GM19467 (cell line): Measurements from ENCODE around the gene AGER.

Experiments
- ATAC-seq: cut with Tn5 transposase; IDR thresholded peaks from one replicate; pipeline ENCODE4 v1.9.1; 2021; ENCODE audit warnings: mild to moderate bottlenecking, moderate library complexity; ENCODE audit not compliant: unreplicated experiment

The AGER gene

GRCh38 chr6:32173051-32173727, 10.9 kb downstream of the AGER start:
- ATAC-seq, result no peak

DNA sequence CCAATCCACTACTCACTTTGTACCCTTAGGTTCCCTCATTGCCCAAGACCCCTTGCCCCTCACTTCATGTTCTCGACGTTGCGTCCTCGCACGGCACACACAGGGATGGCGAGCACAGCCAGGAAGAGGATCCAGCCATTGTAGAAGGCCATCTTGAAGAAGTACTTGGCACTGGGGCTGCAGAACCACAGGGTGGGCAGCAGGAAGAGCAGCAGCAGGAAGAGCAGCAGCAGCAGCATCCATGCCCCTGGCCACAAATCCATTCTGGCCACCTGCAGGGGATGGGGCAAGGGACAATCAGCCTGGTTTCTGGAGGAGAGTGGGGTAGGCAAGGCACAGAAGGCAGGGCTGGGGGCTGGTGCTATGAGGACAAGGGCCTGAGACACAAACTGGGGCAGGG, 12.8 kb downstream of the AGER start:
- ATAC-seq, result no peak

GRCh38 chr6:32170294-32170693, 13.8 kb downstream of the AGER start:
- no peak for ATAC-seq

DNA sequence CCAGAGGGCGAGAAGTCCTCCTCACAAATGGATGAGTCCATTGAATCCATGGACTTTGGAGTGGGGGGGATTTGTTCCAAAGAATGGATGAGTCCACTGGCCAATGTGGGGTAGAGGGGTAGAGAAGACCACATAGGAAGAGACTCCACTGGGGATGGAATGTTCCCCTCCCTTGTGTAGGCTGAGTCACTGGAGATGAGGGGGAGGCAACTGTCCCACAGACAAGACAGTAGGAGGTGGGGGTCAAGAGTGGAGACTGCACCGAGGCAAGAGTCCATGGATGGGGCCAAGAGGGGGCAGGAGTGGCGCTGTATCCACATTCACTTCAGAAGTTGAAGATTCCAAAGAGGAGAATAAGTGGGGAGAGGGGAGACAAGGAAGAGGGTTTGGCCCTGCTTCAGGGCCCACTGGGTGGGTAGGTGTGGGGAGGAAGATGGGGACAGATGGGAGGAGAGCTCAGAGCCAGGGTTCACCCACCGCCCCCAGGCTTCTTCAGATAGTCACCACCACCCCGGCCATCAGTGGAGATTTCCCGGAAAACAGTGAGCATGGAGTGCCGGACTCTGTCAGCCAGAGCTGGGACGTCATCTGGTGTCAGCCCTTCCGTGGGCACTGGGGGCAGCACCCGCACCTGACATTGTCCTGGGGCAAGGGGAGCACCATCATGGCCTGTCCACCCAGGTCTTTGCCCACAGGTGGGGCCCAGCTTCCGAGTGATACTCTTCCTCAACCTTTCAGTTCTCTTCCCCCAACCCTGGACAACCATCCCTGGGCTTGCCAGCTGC, 15.1 kb downstream of the AGER start:
- no peak for ATAC-seq

DNA sequence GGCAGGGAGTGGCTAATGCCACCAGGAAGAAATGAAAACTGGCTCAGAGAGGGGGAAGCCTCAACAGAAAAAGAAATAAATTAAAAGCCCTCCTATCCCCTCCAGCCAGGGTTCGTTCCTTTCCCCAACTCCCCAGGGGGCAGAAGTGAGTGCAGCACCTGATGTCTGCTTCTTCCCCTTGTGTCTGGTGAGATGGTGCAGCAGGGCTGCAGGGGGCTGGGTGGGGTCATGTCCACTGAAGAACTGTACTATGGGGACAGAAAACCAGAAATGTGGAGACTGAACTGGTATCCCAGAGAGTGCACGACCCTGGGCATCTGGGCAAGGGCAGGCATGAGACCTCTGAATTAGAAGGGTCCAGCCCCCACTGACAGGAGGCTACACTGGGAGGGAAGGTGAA, 15.7 kb downstream of the AGER start:
- ATAC-seq, result no peak

DNA sequence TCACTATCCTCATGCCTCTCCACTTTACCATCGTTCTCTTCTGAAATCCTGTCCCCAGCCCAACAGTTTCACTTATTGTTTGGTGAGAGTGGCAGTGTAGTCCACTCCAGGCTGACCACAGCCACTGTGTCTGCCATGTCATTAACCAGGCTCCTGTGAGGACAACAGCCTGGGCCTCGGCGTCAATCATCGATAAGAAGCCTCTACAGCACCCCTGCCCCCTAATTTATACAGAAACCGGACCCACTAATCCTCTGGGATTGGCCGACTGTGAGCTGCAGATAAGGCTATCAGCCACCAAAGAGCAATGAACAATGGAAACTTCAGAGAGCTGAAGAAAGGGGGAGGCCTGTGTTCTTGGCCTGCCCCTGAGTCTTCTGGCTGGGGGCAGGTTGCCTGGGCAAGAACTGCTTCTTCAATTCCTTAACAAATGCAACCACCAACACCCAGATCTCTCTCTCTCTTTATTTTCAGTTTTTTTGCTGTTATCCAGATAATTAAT, 16.2 kb downstream of the AGER start:
- no peak for ATAC-seq

GRCh38 chr6:32167154-32167760, 16.8 kb downstream of the AGER start:
- ATAC-seq, result no peak

- no peak for ATAC-seq
Observed at GRCh38 chr6:32166411-32167061, 17.5 kb downstream of the AGER start.

- no peak for ATAC-seq
Observed at GRCh38 chr6:32164295-32164694, 19.8 kb downstream of the AGER start, which contains the start of gene EGFL8. TSS of gene EGFL8 (plus strand) at chr6:32164595. CDS start at chr6:32166166, 1,571 bp downstream.

GRCh38 chr6:32163559-32164258, 20.3 kb downstream of the AGER start:
- ATAC-seq, result no peak

- ATAC-seq, result no peak
Observed at GRCh38 chr6:32158052-32158451, 26.0 kb downstream of the AGER start.

DNA sequence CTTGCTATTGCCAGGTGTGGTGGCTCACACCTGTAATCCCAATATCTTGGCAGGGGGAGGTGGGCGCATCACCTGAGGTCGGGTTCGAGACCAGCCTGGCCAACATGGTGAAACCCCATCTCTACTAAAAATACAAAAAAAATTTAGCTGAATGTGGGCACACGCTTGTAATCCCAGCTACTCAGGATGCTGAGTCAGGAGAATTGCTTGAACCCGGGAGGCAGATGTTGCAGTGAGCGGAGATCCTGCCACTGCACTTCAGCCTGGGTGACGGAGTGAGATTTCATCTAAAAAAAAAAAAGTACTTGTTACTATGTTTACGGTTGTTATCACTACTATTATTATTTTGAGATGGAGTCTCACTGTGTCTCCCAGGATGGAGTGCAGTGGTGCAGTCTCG, 27.2 kb downstream of the AGER start:
- no peak for ATAC-seq

- no peak for ATAC-seq
Observed at GRCh38 chr6:32154514-32155161, 29.4 kb downstream of the AGER start.

GRCh38 chr6:32153564-32154513, 30.2 kb downstream of the AGER start, which contains the start of gene PPT2:
TSS of gene PPT2 (plus strand) at chr6:32154141. CDS start at chr6:32154595, 454 bp downstream.
- ATAC-seq, result no peak

- ATAC-seq, result no peak
Observed at GRCh38 chr6:32152769-32153563, 31.1 kb downstream of the AGER start.

DNA sequence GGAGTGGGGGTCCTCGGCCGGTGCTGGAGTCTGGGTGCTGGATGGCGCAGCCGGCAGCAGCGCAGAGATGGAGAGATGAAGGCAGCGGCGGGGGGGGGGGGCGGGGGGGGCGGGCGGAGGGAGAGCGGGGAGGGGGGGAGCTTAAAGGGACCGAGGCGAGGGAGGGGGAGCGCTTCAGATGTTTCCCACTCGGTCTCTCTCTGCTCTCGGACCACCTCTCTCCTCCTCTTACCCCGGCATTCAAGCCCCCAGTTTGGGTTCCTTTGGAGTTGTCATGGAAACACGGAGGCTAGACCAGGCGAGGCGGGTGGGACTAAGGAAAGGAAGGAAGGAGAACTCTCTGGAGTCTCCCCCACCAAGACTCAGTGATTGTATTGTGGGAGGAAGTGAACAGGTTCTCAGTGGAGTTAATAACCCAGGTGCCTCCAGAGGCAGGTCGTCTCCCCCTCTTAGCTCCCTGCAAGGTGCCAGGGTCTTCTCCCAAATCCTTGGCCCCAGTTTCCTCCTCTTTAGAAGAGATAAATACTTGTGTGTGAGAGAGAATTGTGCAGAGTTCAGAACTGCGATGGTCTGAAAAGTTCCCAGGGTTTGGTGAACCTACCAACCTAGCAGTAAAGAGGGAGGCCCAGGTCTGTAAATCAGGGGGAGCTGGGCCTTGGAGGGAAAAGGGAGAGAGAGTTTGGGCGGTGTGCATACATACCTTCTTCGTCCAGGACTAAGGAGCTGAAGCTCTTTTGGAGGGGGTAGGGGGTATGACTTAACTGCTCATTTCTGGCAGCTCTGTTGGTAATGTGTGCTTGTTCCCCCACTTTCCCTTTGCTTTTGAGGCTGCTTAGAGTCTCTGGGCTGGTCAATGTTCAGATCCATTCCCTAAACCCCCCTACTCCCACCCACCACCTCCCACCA, 31.9 kb downstream of the AGER start, which contains the start of gene PRRT1:
PRRT1 (minus strand) TSS at position 77 of the 906 bp plus-strand sequence. CDS start 112 bp downstream, outside the sequence.
- ATAC-seq, result no peak
